HL-60 (cell line): ENCODE data around the gene SLC5A1.

ENCODE experiments used
- DNase-seq, 2 experiments: peaks; one replicate each; pipeline ENCODE4 v3.0.0-alpha.2; 2010 to 2020; ENCODE audit warnings: low read depth in 1 of 2, low spot score in 1 of 2
- H3K27ac ChIP-seq: fragments of 250-450 bp; sonication (Bioruptor Pico); replicated peaks from 2 replicates; pipeline ENCODE4 v1.5.1; 2020; ENCODE audit warnings: mild to moderate bottlenecking, moderate library complexity
- H3K27me3 ChIP-seq: fragments of 250-450 bp; sonication (Bioruptor Pico); 2 replicates; pipeline ENCODE4 v1.5.1; 2021; ENCODE audit warnings: mild to moderate bottlenecking, moderate library complexity; ENCODE audit not compliant: insufficient read depth, poor library complexity, severe bottlenecking
- H3K4me3 ChIP-seq: replicated peaks from 2 replicates; pipeline ENCODE4 v1.5.1; 2011; ENCODE audit warnings: mild to moderate bottlenecking, control low read depth, low read length; ENCODE audit not compliant: insufficient read depth
- GABPA ChIP-seq: IDR thresholded peaks from 2 replicates; pipeline ENCODE4 v1.6.1; 2012; ENCODE audit warnings: low read depth
- POLR2AphosphoS5 ChIP-seq: IDR thresholded peaks from 2 replicates; pipeline ENCODE4 v1.6.1; 2012; ENCODE audit warnings: low read depth
- SPI1 ChIP-seq: IDR thresholded peaks from 2 replicates; pipeline ENCODE4 v1.6.1; 2012; ENCODE audit warnings: low read depth, mild to moderate bottlenecking, borderline replicate concordance
- TF ChIP-seq, protein P1 (sequence below): IDR thresholded peaks from one replicate; pipeline ENCODE4 v1.5.1; 2011; ENCODE audit warnings: low read length, control low read depth, inconsistent platforms; ENCODE audit not compliant: insufficient read depth
- TF ChIP-seq, protein P2 (sequence below): IDR thresholded peaks from 2 replicates; pipeline ENCODE4 v1.6.1; 2012; ENCODE audit warnings: low read depth; ENCODE audit not compliant: insufficient replicate concordance

Gene SLC5A1

DNA sequence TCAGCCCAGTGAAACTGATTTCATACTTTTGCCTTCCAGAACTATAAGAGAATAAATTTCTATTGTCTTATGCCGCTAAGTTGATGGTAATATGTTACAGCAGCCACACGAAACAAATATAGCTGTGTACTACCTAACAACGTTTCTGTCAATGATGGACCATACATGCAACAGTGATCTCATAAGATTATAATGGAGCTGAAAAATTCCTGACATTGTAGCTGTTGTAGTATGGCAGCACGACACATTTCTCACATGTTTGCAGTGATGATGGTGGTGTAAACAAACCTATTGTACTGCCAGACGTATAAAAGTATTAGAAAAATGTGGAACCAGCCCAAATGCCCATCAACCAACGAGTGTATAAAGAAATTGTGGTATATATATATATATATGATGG is 5.8 kb upstream of the SLC5A1 start:
- Histone ChIP-seq H3K4me3 (no peak overlapping the region), H3K27me3 (peaks cover 2% of the 10 kb centered on the region), H3K27ac (no peak overlapping the region)
- no peak for DNase-seq
- TF ChIP-seq, protein P1, sequence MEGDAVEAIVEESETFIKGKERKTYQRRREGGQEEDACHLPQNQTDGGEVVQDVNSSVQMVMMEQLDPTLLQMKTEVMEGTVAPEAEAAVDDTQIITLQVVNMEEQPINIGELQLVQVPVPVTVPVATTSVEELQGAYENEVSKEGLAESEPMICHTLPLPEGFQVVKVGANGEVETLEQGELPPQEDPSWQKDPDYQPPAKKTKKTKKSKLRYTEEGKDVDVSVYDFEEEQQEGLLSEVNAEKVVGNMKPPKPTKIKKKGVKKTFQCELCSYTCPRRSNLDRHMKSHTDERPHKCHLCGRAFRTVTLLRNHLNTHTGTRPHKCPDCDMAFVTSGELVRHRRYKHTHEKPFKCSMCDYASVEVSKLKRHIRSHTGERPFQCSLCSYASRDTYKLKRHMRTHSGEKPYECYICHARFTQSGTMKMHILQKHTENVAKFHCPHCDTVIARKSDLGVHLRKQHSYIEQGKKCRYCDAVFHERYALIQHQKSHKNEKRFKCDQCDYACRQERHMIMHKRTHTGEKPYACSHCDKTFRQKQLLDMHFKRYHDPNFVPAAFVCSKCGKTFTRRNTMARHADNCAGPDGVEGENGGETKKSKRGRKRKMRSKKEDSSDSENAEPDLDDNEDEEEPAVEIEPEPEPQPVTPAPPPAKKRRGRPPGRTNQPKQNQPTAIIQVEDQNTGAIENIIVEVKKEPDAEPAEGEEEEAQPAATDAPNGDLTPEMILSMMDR: no peak
- TF ChIP-seq, protein P2, sequence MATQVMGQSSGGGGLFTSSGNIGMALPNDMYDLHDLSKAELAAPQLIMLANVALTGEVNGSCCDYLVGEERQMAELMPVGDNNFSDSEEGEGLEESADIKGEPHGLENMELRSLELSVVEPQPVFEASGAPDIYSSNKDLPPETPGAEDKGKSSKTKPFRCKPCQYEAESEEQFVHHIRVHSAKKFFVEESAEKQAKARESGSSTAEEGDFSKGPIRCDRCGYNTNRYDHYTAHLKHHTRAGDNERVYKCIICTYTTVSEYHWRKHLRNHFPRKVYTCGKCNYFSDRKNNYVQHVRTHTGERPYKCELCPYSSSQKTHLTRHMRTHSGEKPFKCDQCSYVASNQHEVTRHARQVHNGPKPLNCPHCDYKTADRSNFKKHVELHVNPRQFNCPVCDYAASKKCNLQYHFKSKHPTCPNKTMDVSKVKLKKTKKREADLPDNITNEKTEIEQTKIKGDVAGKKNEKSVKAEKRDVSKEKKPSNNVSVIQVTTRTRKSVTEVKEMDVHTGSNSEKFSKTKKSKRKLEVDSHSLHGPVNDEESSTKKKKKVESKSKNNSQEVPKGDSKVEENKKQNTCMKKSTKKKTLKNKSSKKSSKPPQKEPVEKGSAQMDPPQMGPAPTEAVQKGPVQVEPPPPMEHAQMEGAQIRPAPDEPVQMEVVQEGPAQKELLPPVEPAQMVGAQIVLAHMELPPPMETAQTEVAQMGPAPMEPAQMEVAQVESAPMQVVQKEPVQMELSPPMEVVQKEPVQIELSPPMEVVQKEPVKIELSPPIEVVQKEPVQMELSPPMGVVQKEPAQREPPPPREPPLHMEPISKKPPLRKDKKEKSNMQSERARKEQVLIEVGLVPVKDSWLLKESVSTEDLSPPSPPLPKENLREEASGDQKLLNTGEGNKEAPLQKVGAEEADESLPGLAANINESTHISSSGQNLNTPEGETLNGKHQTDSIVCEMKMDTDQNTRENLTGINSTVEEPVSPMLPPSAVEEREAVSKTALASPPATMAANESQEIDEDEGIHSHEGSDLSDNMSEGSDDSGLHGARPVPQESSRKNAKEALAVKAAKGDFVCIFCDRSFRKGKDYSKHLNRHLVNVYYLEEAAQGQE: no peak
- TF ChIP-seq SPI1 (no peak), POLR2AphosphoS5 (no peak), GABPA (no peak)

DNA sequence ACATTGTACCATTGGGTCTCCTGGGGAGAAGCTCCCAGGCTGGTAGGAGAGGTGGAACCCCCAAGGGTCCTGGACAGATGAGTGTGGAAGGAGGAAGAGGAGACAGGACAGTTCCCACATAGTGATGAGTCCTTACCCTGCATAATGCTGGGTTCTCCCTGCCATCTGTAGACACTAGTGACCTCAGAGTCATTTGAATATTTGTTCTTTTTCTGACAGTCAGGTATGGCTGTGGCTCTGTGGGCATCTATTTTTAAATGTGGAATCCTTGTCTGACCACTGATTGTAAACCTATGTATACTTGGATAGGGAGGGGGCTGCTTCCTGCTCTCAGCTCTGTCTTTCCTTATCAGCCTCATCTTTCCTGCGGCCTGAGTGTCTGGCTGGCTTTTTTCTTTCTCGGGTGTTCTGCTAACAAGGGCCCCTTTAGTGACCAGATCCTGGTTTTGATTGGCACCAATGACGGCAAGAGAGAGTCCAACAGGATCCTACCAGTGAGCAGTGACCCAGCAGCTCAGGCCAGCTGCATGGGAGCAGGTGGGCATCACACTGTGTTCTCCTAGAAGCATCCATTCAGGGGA is 2.6 kb upstream of the SLC5A1 start:
- TF ChIP-seq SPI1 (no peak), POLR2AphosphoS5 (no peak), GABPA (no peak)
- TF ChIP-seq, protein P2: no peak
- TF ChIP-seq, protein P1: no peak
- Histone ChIP-seq H3K4me3 (no peak overlapping the region), H3K27me3 (peaks cover 2% of the 10 kb centered on the region), H3K27ac (no peak overlapping the region)
- DNase-seq: no peak

DNA sequence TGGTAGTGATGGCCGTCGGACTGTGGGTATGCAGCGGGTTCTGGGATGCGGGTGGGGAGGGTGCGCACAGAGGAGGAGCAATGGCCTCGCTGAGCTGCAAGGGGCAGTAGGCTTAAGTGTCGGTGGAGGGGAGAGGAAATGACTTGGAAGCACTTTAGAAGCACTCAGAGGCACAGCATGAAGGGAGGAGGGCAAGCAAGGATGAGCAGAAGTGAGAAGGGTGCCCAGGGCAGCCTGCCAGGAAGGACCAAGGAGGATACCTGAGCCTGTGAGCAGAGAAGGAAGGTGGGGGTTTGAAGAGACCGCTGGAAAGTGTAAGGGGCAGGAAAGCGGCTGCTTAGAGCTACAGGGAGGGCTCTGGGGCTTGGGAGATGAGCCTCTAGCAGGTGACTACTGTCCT is 330 bp downstream of the SLC5A1 start:
- TF ChIP-seq POLR2AphosphoS5 (no peak), SPI1 (no peak), GABPA (no peak)
- TF ChIP-seq, protein P1: no peak
- TF ChIP-seq, protein P2: no peak
- DNase-seq: no peak
- H3K27ac ChIP-seq: no peak overlapping the region
- no peak overlapping the region for H3K4me3 ChIP-seq
- peaks cover 2% of the 10 kb centered on the region for H3K27me3 ChIP-seq
